Stimulated activated CD4-positive, alpha-beta T cell treated with anti-CD3 and anti-CD28 coated beads, Interleukin-12 subunit alpha, Interleukin-12 subunit beta, amount 100 ng/mL, for 4 hours (primary cell): Measurements from ENCODE around the gene CDC42BPG.

Experiments used
- DNase-seq: peaks from one replicate; pipeline ENCODE4 v3.0.0-alpha.2; 2020

The CDC42BPG gene, protein sequence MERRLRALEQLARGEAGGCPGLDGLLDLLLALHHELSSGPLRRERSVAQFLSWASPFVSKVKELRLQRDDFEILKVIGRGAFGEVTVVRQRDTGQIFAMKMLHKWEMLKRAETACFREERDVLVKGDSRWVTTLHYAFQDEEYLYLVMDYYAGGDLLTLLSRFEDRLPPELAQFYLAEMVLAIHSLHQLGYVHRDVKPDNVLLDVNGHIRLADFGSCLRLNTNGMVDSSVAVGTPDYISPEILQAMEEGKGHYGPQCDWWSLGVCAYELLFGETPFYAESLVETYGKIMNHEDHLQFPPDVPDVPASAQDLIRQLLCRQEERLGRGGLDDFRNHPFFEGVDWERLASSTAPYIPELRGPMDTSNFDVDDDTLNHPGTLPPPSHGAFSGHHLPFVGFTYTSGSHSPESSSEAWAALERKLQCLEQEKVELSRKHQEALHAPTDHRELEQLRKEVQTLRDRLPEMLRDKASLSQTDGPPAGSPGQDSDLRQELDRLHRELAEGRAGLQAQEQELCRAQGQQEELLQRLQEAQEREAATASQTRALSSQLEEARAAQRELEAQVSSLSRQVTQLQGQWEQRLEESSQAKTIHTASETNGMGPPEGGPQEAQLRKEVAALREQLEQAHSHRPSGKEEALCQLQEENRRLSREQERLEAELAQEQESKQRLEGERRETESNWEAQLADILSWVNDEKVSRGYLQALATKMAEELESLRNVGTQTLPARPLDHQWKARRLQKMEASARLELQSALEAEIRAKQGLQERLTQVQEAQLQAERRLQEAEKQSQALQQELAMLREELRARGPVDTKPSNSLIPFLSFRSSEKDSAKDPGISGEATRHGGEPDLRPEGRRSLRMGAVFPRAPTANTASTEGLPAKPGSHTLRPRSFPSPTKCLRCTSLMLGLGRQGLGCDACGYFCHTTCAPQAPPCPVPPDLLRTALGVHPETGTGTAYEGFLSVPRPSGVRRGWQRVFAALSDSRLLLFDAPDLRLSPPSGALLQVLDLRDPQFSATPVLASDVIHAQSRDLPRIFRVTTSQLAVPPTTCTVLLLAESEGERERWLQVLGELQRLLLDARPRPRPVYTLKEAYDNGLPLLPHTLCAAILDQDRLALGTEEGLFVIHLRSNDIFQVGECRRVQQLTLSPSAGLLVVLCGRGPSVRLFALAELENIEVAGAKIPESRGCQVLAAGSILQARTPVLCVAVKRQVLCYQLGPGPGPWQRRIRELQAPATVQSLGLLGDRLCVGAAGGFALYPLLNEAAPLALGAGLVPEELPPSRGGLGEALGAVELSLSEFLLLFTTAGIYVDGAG (N-terminal part only)

GRCh38 chr11:64844330-64845128 lies at the start of gene CDC42BPG:
CDC42BPG (minus strand) TSS chr11:64844653; CDS start chr11:64844569, 84 bp downstream.
- peak; percentile 55 for DNase-seq

DNA sequence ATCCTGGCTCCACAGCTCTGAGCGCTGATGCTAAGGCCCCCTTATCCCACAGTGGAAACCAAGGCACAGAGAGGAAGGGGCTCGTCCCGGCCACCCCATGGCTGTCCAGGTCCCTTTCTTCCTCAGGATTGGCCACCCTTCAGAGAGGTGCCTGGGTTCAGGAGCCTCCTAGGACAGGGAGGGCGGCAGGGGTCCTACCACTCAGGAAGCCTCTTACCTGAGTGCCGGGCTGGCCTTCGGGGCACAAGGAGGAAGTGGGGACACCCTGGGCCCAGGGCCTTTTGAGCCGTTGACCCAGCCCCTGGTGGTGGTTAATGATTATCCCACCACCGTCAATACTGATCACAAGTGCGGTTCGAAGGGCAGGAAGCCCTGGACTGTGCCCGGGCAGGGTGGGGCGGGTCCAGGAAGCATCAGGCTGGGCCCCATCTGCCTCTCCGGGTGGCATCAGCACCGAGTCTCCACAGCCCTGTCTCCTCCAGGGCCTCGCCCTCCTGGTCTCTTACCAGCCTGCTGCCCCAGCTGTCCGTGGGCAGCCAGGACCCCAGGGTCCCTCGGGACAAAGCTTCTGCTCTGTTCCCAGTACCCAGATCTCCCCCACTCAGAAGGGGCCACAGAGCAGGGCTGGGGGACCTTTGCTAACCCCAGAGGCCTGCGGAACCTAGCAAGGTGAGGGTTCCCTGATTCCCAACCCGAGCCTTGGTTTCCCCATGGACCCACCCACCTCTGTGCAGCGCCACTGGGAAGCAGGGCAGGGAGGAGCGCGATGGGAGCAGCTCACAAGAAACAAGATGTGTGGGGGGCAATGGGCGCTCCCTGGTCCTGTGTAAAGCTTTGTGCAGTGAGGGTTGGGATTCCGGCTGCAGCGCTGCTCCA lies 49.0 kb upstream of the CDC42BPG start:
- no peak for DNase-seq

DNA sequence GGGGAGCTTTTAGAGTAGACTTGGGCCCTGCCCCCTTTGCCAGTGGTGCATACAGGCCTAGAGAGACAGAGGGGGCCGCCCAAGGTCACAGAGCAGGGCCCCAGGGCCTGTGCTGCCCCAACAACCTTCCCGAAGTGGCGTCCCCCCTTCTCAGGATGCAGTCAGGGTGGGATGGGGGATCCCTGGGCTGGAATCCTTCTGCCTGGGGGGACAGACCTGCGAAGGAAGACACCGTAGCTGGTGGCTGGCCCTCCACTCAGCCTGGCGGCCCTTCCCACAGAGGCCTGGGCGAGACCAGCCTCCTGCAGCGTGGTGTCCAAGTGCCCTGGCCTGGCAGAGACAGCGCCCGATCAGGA lies 48.4 kb upstream of the CDC42BPG start:
- no peak for DNase-seq

- no peak for DNase-seq
These were observed 48.0 kb upstream of the CDC42BPG start for GRCh38 chr11:64892411-64892831.

DNA sequence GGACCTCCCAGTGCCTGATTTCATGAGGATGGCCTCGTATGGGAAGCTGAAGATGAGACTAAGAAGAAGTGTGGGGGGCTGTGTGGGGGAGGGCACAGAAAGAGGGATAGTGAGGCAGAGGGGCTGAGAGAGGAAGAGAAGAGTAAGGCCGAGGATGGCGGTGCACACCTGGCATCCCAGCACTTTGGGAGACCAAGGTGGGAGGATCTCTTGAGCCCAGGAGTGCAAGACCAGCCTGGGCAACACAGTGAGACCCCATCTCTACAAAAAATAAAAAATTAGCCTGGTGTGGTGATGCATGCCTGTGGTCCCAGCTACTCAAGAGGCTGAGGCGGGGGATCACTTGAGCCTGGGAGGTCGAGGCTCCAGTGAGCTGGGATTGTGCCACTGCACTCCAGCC lies 47.4 kb upstream of the CDC42BPG start:
- no peak for DNase-seq

DNA sequence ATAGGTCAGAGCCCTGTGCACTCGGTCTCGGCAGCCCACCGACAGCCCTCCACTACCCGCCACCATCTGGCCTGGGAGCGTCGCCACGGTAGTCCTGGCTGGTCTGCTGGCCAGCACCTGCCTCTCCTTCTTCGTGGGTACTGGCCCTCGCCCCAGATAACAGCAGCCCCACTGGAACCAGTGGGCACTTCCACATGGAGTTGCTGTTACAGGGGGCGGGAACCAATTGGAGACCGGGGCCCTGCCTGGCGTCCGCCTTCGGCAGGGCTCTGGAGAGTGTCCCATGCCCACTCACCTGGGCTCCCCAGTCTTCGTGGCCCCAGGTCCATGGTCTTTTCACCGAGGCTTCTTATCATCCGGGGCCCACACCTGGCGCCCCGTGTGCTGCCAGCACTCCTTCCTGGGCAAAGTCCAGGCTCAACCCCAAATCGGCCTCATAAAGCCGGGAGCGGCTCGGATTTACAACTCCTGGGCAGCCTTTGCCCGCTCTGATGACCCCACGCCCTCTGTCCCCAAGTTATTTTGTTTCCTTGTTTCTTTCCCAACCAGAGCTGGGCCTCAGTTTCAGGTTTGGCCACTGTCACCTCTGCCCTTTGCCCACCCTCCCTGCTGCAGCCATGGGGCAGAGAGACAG lies 46.9 kb upstream of the CDC42BPG start:
- DNase-seq, result no peak

DNA sequence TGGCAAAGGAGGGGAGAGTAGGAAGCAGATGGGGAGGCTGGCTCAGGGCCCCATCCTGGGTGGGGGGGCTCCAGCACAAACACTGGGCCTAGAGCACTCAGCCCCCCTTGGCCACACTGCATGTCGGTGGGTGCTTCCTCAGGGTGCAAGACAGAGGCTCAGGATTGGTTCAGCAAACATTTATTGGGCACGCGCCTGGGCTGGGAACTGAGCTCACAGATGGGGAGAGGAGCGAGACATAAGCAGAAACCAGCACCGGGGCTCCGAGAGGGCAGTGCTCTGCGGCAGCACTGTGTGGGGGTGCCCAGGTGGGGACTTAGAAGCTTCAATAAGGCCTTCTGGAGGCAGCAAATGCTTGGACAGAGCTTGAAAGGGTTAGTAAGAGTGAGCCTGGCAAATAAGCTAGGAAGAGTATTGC lies 46.1 kb upstream of the CDC42BPG start:
- no peak for DNase-seq

- no peak for DNase-seq
These were observed 44.5 kb upstream of the CDC42BPG start for GRCh38 chr11:64888729-64889511.

DNA sequence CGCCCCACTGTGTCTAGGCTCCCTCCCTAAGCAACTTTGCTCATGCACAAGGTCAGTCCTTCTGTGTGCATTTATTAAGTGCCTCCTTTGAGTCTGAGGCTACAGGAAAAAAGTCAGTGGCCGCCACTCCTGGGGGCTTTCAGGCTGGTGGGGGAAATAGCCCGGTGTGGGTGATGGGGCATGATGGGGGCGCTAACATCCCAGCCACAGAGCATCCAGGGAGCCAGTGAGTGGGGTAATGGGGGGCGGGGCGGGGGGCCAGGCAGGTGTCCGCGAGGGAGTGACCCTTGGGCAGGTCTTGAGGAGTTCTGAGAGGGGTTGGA lies 43.9 kb upstream of the CDC42BPG start:
- DNase-seq, result no peak

- DNase-seq, result peak; percentile 86
These were observed 43.4 kb upstream of the CDC42BPG start for GRCh38 chr11:64887757-64888405.

- DNase-seq, result no peak
These were observed 42.8 kb upstream of the CDC42BPG start for GRCh38 chr11:64887234-64887756.

DNA sequence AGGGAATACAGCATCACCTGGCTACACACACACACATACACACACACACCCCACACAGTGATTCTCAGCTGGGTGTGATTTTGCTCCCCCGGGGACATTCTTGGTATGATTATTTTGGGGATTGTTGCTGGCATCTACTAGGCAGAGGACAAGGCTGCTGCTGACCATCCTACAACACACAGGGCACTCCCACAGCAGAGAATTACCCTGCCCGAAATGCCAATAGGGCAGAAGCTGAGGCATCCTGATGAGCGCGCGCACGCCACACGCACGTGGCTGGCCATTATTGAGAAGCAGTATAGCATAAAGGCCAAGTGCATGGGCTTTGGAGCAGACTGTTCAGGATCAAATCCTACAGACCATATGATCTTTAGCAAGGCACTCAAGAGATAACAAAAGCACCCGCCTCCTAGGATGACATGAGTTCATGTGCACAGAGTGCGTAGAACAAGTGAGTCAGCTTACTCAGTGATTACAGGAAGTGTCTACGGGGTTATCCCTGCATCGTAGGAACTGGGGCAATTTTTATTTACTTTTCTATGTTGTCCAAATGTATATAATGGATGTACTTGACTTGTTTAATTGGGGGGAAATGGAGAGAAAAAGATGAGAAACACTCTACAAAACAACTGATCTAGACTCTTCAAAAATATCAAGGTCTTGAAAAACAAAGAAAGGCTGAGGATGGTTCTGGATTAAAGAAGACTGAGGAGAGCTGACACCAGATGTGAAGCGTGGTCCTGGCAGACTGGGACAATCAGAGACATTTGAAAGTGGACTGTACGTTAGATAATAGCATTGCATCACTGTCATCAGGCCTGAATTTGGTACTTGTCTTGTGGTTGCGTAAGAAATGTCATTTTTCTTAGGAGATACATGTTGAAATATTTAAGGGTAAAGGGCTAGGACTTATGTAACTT lies 41.2 kb upstream of the CDC42BPG start:
- no peak for DNase-seq

- no peak for DNase-seq
These were observed 39.6 kb upstream of the CDC42BPG start for GRCh38 chr11:64884019-64884418.

GRCh38 chr11:64883575-64883974 lies 39.1 kb upstream of the CDC42BPG start:
- DNase-seq, result no peak

DNA sequence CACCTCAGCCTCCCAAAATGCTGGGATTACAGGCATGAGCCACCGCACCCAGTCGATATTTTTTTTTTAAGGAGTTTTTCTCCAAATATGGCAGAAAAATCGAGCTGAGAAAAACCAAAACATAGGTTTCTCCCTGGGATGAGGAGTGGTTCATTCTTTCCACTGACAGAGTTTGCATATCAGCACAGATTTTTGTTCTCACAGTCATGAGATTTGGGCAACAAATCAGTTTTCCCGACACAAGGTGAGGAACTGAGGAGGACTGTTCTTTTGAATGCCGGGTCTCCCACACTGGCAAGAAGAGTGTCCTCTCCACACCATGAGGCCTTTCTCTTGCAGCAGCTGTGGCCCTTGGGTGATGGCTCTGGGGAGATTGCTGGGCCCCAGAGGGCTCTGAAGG lies 37.8 kb upstream of the CDC42BPG start:
- no peak for DNase-seq

- no peak for DNase-seq
These were observed 37.0 kb upstream of the CDC42BPG start for GRCh38 chr11:64881476-64881875.

DNA sequence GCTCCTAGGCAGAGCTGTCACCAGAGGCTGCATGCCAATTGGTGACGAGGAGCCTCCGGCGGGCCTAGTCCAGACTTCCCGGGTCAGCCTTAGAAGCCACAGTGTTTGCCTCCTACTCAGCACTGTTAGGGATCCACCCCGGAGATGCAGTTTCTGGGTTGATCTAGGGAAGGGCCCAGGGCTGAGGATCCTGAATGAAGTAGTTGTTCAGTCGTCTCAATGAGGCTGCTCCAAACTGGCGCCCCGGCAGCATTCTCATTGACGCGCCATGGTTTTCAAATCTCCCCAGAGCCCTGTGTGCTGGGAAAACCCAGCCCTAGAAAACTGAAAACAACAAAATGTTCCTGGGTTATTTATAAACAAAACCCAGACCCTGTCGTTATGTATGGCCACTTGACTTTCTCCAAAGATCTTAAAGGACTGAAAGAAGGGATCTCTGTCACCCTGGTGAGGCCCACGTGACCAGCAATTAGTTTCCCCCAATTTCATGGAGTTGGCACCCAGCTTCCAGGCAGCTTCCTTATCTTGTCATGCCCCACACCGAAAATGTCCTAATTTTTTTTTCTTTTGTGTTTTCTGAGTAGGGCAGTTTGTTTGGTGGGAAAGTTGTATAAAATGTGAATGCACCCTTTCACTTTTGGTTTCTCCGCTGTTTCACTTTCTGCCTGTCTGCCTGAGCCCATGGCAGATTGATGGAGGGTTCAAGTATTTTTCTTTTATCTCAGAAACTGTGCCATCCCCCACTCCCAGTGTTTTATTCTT lies 36.0 kb upstream of the CDC42BPG start:
- no peak for DNase-seq
